HG02884 (cell line): ENCODE results near the gene TECPR1.

ENCODE experiments used
- ATAC-seq: cut with Tn5 transposase; IDR thresholded peaks from one replicate; pipeline ENCODE4 v1.9.1; 2021; ENCODE audit warnings: mild to moderate bottlenecking, moderate library complexity; ENCODE audit not compliant: unreplicated experiment

The TECPR1 gene

GRCh38 chr7:98196706-98197605 is 55.1 kb downstream of the TECPR1 start:
- ATAC-seq, result no peak

- no peak for ATAC-seq
Measured at GRCh38 chr7:98194672-98195457, 57.2 kb downstream of the TECPR1 start.

- ATAC-seq, result no peak
Measured at GRCh38 chr7:98194186-98194585, 57.8 kb downstream of the TECPR1 start.

- no peak for ATAC-seq
Measured at GRCh38 chr7:98193474-98194180, 58.4 kb downstream of the TECPR1 start.

GRCh38 chr7:98192781-98193457 is 59.1 kb downstream of the TECPR1 start:
- ATAC-seq, result no peak

GRCh38 chr7:98191668-98192431 is 60.2 kb downstream of the TECPR1 start:
- ATAC-seq, result no peak

- no peak for ATAC-seq
Measured at GRCh38 chr7:98189559-98189958, 62.5 kb downstream of the TECPR1 start.

GRCh38 chr7:98187138-98187502 is 64.9 kb downstream of the TECPR1 start:
- ATAC-seq, result no peak

- no peak for ATAC-seq
Measured at GRCh38 chr7:98186452-98187137, 65.4 kb downstream of the TECPR1 start.

- ATAC-seq, result no peak
Measured at GRCh38 chr7:98185101-98185500, 66.9 kb downstream of the TECPR1 start.

- ATAC-seq, result no peak
Measured at GRCh38 chr7:98180751-98181150, 71.3 kb downstream of the TECPR1 start.

- ATAC-seq, result no peak
Measured at GRCh38 chr7:98178762-98179490, 73.1 kb downstream of the TECPR1 start.

- no peak for ATAC-seq
Measured at GRCh38 chr7:98178321-98178720, 73.7 kb downstream of the TECPR1 start.

- ATAC-seq, result no peak
Measured at GRCh38 chr7:98177553-98177952, 74.5 kb downstream of the TECPR1 start.

GRCh38 chr7:98175260-98175940 is 76.6 kb downstream of the TECPR1 start:
- no peak for ATAC-seq

GRCh38 chr7:98174334-98175259 is 77.4 kb downstream of the TECPR1 start:
- no peak for ATAC-seq

GRCh38 chr7:98171449-98171848 is 80.6 kb downstream of the TECPR1 start:
- ATAC-seq, result no peak
